UCSD-AML1 (cell line): ENCODE data around the gene CAT.

ENCODE experiments used
- DNase-seq: peaks from one replicate; lab custom pipeline; 2025; ENCODE audit not compliant: unreplicated experiment; lab: John Stamatoyannopoulos, UW

The CAT gene

GRCh38 chr11:34459507-34460162, 20.9 kb downstream of the CAT start:
- no peak for DNase-seq

- DNase-seq: no peak
These were observed 21.5 kb downstream of the CAT start for GRCh38 chr11:34460278-34460677.

DNA sequence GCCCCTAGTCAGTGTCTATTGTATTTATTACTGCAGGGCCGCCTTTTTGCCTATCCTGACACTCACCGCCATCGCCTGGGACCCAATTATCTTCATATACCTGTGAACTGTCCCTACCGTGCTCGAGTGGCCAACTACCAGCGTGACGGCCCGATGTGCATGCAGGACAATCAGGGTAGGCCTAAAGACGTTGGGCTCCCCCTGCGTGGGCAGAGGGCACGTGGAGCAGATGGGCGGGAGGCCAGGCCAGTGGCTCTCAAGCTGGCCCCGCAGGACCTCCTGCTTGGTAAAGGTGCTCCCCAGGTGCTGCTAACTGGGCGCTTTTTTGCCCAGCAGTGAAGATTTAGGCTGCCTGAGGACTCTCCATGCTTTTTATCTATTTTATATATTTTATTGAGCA, 22.5 kb downstream of the CAT start:
- DNase-seq: no peak

DNA sequence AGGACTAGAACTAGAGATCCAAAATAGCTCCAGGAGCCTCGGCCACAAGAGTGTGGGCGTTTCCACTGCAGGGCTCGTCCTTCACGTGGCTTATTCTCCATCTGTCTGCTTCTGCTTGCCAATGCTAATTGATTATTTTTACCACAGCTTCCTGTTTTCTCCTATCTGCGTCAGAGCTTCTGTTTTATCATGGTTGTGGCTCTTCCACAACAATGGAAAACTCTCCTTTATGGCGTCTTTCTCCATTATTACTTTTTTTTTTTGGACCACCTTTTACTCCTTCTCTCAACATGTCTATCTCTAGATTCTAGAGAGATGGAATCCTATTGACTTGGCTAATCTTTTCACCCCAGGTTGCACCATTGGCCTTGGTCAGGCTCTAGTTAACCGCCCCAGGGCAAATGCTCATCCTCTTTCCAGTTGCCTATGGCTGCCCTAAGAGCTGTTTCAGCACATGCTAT, 25.9 kb downstream of the CAT start:
- DNase-seq: no peak

DNA sequence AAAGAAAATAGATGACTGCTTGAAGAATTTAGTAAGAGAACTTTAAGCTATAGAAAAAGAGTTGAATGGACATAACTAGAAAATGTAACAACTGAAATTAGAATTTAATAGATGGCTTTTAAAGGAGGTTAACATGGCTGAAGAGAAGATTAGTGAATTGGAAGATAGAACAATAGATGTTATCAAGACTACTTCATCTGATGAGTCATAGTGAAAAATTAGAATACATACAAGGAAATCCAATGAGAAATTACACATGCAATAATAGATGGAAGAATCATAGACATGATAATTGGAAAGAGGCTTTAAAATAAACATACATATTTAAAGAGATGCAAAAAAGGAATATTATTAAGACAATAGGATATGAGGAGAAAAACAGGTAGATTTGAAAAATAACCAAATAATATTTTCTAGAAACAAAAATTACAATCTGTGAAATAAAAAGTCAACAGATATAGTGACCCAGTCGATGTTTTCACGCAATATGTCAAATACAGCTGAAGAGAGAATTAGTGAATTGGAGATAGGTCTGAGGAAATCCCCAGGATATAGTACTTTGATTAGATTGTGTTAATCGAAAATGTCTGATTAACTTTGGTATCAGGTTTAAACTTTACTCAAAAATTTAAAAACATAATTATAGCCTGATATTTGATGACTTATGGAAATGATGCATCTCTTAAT, 28.2 kb downstream of the CAT start:
- no peak for DNase-seq

- DNase-seq: peak; percentile 35
These were observed 29.6 kb downstream of the CAT start for GRCh38 chr11:34468209-34468841.

GRCh38 chr11:34473603-34474169, 35.0 kb downstream of the CAT start:
- DNase-seq: no peak

DNA sequence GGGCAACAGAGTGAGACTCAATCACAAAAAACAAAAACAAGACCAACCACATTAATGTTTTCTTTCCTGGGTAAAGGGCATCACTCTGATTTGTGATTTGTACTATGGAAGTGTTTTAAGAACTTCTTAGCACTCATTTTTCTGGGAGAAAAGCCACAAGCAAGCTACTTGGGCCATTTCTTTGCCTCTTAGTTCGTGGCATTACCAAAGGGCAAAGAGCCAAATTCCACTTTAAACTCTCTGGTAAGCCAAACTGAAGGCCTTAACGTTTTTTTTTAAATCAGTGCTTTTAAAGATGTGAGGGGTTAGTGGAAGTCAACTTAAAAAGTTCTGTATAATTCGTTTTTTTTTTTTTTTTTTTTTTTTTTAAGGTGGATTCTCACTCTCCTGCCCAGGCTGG, 36.9 kb downstream of the CAT start:
- DNase-seq: no peak

DNA sequence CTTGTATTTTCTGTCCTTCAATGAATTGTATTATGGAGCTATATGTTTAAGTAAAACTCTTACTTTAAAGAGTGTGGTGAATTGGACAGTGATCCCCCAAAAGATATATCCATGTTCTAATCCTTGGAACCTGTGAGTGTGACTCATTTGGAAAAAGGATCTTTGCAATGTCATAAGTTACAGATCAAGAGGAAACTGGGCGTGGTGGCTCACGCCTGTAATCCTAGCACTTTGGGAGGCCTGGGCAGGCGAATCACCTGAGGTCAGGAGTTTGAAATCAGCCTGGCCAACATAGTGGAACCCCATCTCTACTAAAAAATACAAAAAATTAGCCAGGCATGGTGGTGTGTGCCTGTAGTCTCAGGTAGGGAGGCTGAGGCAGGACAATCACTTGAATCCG, 38.1 kb downstream of the CAT start:
- DNase-seq: no peak

GRCh38 chr11:34478845-34479663, 40.3 kb downstream of the CAT start:
- DNase-seq: no peak

GRCh38 chr11:34480314-34480713, 41.6 kb downstream of the CAT start:
- DNase-seq: no peak

DNA sequence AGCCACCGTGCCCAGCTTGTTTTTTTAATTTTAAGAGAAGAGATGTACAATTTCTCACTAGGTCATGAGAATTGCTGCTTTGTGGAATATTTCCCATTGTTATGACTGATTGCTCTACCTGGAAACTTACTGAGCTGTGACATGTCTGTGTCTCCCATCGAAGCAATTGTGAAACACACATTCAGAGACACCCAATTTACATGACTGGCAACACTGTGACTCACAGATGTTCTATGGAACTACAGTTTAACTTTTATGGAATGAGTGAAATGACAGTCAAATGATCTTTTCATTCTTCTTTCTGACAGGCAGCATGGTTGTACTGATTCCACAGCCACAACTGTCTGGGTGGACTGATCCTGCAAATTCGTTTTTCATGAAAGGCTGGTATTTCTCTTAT, 42.6 kb downstream of the CAT start:
- no peak for DNase-seq

- DNase-seq: no peak
These were observed 44.6 kb downstream of the CAT start for GRCh38 chr11:34483106-34483874.

GRCh38 chr11:34487430-34487829, 48.7 kb downstream of the CAT start:
- no peak for DNase-seq

GRCh38 chr11:34488855-34489557, 50.3 kb downstream of the CAT start:
- DNase-seq: no peak

DNA sequence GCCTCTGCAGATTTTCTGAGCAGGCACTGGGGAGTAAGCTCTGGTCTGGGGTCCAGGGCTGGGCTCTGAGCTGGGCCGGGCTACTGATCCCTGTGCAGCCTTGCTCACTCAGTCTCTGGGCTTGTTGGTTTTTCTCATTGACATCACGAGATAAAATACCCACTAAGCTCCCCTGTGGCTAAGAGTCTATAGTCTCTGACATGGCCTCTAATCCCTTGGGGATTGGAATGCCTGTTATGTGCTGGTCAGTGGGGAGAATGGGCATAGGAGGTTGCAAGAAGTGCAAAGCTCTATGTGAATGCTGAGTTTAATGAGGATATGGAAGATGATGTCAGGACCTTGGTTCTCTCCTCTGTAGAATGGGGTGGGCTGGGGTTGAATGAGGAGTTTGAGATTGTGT, 51.6 kb downstream of the CAT start:
- DNase-seq: no peak

- DNase-seq: peak; percentile 23
These were observed 54.2 kb downstream of the CAT start for GRCh38 chr11:34492806-34493414.

- no peak for DNase-seq
These were observed 54.7 kb downstream of the CAT start for GRCh38 chr11:34493468-34493867.

DNA sequence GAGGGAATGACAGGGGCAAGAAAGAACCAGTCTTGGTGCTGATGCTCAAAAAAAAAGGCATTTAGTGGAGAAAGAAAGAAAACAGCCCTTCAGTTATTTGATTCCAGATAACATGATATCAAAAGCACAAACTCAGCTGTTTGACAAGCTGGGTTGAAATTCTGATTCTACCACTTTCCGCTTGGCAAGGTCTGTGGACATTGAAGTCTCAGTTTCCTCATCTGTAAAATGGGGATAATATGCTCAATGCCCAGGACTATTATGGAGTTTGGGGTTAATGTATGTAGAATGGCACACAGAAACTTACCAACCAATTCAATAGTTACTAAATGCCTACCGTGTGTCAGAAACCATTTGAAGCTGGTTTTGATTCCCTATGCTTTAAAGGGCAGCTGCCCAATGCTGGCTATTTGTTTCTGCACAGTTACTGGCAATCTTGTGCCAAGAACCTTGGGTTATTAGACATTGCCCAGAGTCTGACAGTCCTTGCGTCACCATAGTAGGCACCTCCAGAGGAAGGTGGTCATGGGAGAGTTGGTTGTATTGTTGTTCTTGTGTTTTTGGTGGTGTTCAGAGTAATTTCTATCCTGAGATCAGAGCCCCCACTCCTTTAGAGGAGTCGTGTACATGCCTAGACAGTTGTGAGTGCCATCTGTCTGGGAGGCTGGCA, 55.3 kb downstream of the CAT start:
- DNase-seq: no peak
